HepG2 (cell line): Measurements from ENCODE around the gene VCAN. TPM values are rescaled to one million over a fixed set of nuclear protein-coding genes. Genes with fewer than 3 reads are reported as not detected.
A peak's percentile ranks its signal among the peaks of the same experiment; 100 is the strongest.

Experiments used
- ARID2 ChIP-seq: sonication (generic); formaldehyde crosslinking; IDR thresholded peaks from 2 replicates; pipeline ENCODE4 v1.8.1; 2022; ENCODE audit warnings: mild to moderate bottlenecking, missing genetic modification reagents, borderline replicate concordance
- ELF1 ChIP-seq: sonication (generic); formaldehyde crosslinking; IDR thresholded peaks from 2 replicates; pipeline ENCODE4 v1.4.0; 2020; ENCODE audit warnings: missing genetic modification reagents
- HOXA3 ChIP-seq: sonication (generic); formaldehyde crosslinking; IDR thresholded peaks from 2 replicates; pipeline ENCODE4 v1.5.0; 2020; ENCODE audit warnings: missing genetic modification reagents
- KLF9 ChIP-seq: IDR thresholded peaks from 2 replicates; pipeline ENCODE4 v1.6.1; 2016; ENCODE audit warnings: low read depth
- MTF2 ChIP-seq: sonication (generic); formaldehyde crosslinking; IDR thresholded peaks from 2 replicates; pipeline ENCODE4 v1.5.0; 2020; ENCODE audit warnings: missing genetic modification reagents, borderline replicate concordance
- NONO ChIP-seq, 2 experiments: fragments of 450-650 bp in 1 of 2; sonication (generic) in 1 of 2; formaldehyde crosslinking in 1 of 2; IDR thresholded peaks in 1 of 2; conservative IDR thresholded peaks in 1 of 2; 2 replicates each; pipeline versions ENCODE4 v1.6.1 to v1.8.0; 2017 to 2022; ENCODE audit warnings: mild to moderate bottlenecking in 1 of 2, missing genetic modification reagents in 1 of 2, moderate library complexity in 1 of 2
- POLR2AphosphoS5 ChIP-seq: IDR thresholded peaks from 2 replicates; pipeline ENCODE4 v1.6.1; 2012; ENCODE audit warnings: low read depth, low read length
- SIN3B ChIP-seq: fragments of 150-350 bp; IDR thresholded peaks from 2 replicates; pipeline ENCODE4 v1.6.1; 2014; ENCODE audit warnings: low read length
- SKI ChIP-seq: fragments of 450-650 bp; IDR thresholded peaks from one replicate; pipeline ENCODE4 v1.6.1; 2018; ENCODE audit warnings: mild to moderate bottlenecking; ENCODE audit not compliant: partially characterized antibody
- SP1 ChIP-seq, 2 experiments: fragments of 450-650 bp in 1 of 2; sonication (generic) in 1 of 2; formaldehyde crosslinking in 1 of 2; IDR thresholded peaks; 2 replicates each; pipeline versions ENCODE4 v1.4.0 to v1.6.1; 2016 to 2020; ENCODE audit warnings: missing genetic modification reagents in 1 of 2
- TBX2 ChIP-seq: sonication (generic); formaldehyde crosslinking; IDR thresholded peaks from 2 replicates; pipeline ENCODE4 v1.5.0; 2020; ENCODE audit warnings: missing genetic modification reagents, mild to moderate bottlenecking, borderline replicate concordance
- U2AF1 ChIP-seq: fragments of 200-400 bp; formaldehyde crosslinking; optimal IDR thresholded peaks from 2 replicates; pipeline ENCODE3; 2017; ENCODE audit warnings: mild to moderate bottlenecking, low read depth, low read length
- ZC3H4 ChIP-seq: sonication (generic); formaldehyde crosslinking; IDR thresholded peaks from 2 replicates; pipeline ENCODE4 v1.4.0; 2020; ENCODE audit warnings: missing genetic modification reagents, borderline replicate concordance
- ZFP41 ChIP-seq: sonication (generic); formaldehyde crosslinking; IDR thresholded peaks from 2 replicates; pipeline ENCODE4 v1.4.0; 2020; ENCODE audit warnings: mild to moderate bottlenecking, missing genetic modification reagents, borderline replicate concordance
- ZKSCAN8 ChIP-seq: IDR thresholded peaks from 2 replicates; pipeline ENCODE4 v1.6.1; 2016; ENCODE audit warnings: borderline replicate concordance, missing genetic modification reagents, missing compliant biosample characterization
- ZNF34 ChIP-seq: sonication (generic); formaldehyde crosslinking; IDR thresholded peaks from 2 replicates; pipeline ENCODE4 v1.4.0; 2020; ENCODE audit warnings: mild to moderate bottlenecking, missing genetic modification reagents, borderline replicate concordance
- ZNF562 ChIP-seq: sonication (generic); formaldehyde crosslinking; IDR thresholded peaks from 2 replicates; pipeline ENCODE4 v1.8.0; 2022; ENCODE audit warnings: missing genetic modification reagents, borderline replicate concordance
- ZNF780A ChIP-seq: sonication (generic); formaldehyde crosslinking; IDR thresholded peaks from 2 replicates; pipeline ENCODE4 v1.8.0; 2022; ENCODE audit warnings: mild to moderate bottlenecking, missing genetic modification reagents, moderate library complexity
- polyA plus RNA-seq, 8 experiments: library from polyadenylated mRNA; depleted of rRNA in 3 of 8; stranded (reverse) in 7 of 8; unstranded in 1 of 8; fragments of >200 nt; fragmentation: Illumina TruSeq in 4 of 8; extraction: Trizol in 4 of 8; gene quantifications; 2 replicates each; pipeline versions ENCODE4 v1.2.1 to v1.2.3, GENCODE V29; 2011 to 2016; ENCODE audit warnings: low read depth in 4 of 8, missing spikeins in 1 of 8, mixed read lengths in 1 of 8; ENCODE audit not compliant: insufficient read depth in 1 of 8
- total RNA-seq, 5 experiments: library from RNA; depleted of rRNA; stranded (reverse); fragments of >200 nt; fragmentation: Illumina TruSeq; extraction: Trizol; gene quantifications; 2 replicates each; pipeline ENCODE4 v1.2.3, GENCODE V29; 2016; ENCODE audit warnings: low read depth in 1 of 5
- TF ChIP-seq, protein P1 (sequence below): sonication (generic); formaldehyde crosslinking; IDR thresholded peaks from 2 replicates; pipeline ENCODE4 v1.4.0; 2020; ENCODE audit warnings: missing genetic modification reagents
- TF ChIP-seq, protein P2 (sequence below): sonication (generic); formaldehyde crosslinking; IDR thresholded peaks from 2 replicates; pipeline ENCODE4 v1.5.1; 2020; ENCODE audit warnings: missing genetic modification reagents, mild to moderate bottlenecking, borderline replicate concordance
- TF ChIP-seq, protein P3 (sequence below): sonication (generic); formaldehyde crosslinking; IDR thresholded peaks from 2 replicates; pipeline ENCODE4 v1.4.0; 2020; ENCODE audit warnings: missing genetic modification reagents
- TF ChIP-seq, protein P4 (sequence below): sonication (generic); formaldehyde crosslinking; IDR thresholded peaks from 2 replicates; pipeline ENCODE4 v1.4.0; 2020; ENCODE audit warnings: low read depth, mild to moderate bottlenecking, missing genetic modification reagents

Gene VCAN
- total and polyA plus RNA-seq, 2 of the 13 experiments (the other 11 are each of a cell fraction or from before 2014, with no cell fraction given): 1.2 to 3.5 TPM

DNA sequence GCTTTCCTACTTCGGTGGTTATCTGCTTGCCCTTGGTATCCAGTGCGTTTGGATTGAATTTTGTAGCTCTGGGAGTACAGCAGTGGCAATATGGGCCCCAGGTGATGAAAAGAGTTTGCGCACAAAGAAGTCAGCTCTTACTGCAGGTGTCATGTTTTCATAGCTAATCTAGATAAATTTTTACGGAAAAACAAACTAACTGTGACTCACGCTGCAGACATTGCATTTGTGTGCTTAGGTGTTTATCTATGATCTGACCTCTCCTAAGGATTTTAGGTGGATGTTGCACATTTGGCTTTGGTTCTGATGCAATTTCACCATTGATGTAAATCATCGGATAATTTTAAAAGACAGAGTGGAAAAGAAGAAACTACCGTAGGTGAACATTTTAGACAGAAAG lies 92.1 kb downstream of the VCAN start (continued):
- TF ChIP-seq, protein P1, sequence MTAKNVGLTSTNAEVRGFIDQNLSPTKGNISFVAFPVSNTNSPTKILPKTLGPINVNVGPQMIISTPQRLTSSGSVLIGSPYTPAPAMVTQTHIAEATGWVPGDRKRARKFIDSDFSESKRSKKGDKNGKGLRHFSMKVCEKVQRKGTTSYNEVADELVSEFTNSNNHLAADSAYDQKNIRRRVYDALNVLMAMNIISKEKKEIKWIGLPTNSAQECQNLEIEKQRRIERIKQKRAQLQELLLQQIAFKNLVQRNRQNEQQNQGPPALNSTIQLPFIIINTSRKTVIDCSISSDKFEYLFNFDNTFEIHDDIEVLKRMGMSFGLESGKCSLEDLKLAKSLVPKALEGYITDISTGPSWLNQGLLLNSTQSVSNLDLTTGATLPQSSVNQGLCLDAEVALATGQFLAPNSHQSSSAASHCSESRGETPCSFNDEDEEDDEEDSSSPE: no peak
- TF ChIP-seq U2AF1: no peak
- TF ChIP-seq ARID2 (CRISPR knock-in tag): no peak
- no peak for TF ChIP-seq HOXA3 (CRISPR knock-in tag)
- TF ChIP-seq, protein P2, sequence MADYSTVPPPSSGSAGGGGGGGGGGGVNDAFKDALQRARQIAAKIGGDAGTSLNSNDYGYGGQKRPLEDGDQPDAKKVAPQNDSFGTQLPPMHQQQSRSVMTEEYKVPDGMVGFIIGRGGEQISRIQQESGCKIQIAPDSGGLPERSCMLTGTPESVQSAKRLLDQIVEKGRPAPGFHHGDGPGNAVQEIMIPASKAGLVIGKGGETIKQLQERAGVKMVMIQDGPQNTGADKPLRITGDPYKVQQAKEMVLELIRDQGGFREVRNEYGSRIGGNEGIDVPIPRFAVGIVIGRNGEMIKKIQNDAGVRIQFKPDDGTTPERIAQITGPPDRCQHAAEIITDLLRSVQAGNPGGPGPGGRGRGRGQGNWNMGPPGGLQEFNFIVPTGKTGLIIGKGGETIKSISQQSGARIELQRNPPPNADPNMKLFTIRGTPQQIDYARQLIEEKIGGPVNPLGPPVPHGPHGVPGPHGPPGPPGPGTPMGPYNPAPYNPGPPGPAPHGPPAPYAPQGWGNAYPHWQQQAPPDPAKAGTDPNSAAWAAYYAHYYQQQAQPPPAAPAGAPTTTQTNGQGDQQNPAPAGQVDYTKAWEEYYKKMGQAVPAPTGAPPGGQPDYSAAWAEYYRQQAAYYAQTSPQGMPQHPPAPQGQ (CRISPR knock-in tag): no peak
- peak; percentile 49 for TF ChIP-seq SKI
- TF ChIP-seq ZNF562 (CRISPR knock-in tag): no peak
- TF ChIP-seq POLR2AphosphoS5: no peak
- no peak for TF ChIP-seq ZNF34 (CRISPR knock-in tag)
- TF ChIP-seq, protein P3, sequence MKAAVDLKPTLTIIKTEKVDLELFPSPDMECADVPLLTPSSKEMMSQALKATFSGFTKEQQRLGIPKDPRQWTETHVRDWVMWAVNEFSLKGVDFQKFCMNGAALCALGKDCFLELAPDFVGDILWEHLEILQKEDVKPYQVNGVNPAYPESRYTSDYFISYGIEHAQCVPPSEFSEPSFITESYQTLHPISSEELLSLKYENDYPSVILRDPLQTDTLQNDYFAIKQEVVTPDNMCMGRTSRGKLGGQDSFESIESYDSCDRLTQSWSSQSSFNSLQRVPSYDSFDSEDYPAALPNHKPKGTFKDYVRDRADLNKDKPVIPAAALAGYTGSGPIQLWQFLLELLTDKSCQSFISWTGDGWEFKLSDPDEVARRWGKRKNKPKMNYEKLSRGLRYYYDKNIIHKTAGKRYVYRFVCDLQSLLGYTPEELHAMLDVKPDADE: no peak
- TF ChIP-seq SIN3B: no peak
- no peak for TF ChIP-seq ZFP41 (CRISPR knock-in tag)
- TF ChIP-seq ZKSCAN8 (CRISPR knock-in tag): no peak
- no peak for TF ChIP-seq MTF2 (CRISPR knock-in tag)
- no peak for TF ChIP-seq SP1 (IDR thresholded peaks at IDR 0.05)
- TF ChIP-seq SP1 (CRISPR knock-in tag; IDR thresholded peaks at IDR 0.05): no peak
- TF ChIP-seq ELF1 (CRISPR knock-in tag): no peak
- TF ChIP-seq, protein P4, sequence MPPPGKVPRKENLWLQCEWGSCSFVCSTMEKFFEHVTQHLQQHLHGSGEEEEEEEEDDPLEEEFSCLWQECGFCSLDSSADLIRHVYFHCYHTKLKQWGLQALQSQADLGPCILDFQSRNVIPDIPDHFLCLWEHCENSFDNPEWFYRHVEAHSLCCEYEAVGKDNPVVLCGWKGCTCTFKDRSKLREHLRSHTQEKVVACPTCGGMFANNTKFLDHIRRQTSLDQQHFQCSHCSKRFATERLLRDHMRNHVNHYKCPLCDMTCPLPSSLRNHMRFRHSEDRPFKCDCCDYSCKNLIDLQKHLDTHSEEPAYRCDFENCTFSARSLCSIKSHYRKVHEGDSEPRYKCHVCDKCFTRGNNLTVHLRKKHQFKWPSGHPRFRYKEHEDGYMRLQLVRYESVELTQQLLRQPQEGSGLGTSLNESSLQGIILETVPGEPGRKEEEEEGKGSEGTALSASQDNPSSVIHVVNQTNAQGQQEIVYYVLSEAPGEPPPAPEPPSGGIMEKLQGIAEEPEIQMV (CRISPR knock-in tag): no peak
- TF ChIP-seq KLF9 (CRISPR knock-in tag): no peak
- TF ChIP-seq ZC3H4 (CRISPR knock-in tag): no peak
- TF ChIP-seq ZNF780A (CRISPR knock-in tag): no peak
- peak; percentile 75; the same call in 1 of the 2 replicates for TF ChIP-seq TBX2
- no peak for TF ChIP-seq NONO (IDR thresholded peaks at IDR 0.05)
- TF ChIP-seq NONO (CRISPR knock-in tag; conservative IDR thresholded peaks at IDR 0.05): no peak
